ENCODE results near the gene SERPINF2.

The SERPINF2 gene

GRCh38 chr17:1800240-1800639, 57.6 kb downstream of the SERPINF2 start:
- Histone ChIP-seq H3K27ac (ENCODE audit: low read depth, low read length) (no peak overlapping the region), H3K4me3 (ENCODE audit: low read length) (no peak overlapping the region), H3K27me3 (ENCODE audit: control insufficient read depth, insufficient read depth, low read length) (no peaks in the 10 kb centered on the region), H3K9ac (ENCODE audit: low read length) (no peak overlapping the region), H3K36me3 (ENCODE audit: control insufficient read depth, insufficient read depth, low read length) (peaks cover 10% of the 10 kb centered on the region), H3K4me1 (ENCODE audit: control insufficient read depth, insufficient read depth, low read length) (peaks cover 5% of the 10 kb centered on the region)

- H3K36me3 ChIP-seq (ENCODE audit: control insufficient read depth, insufficient read depth, low read length): peaks cover 10% of the 10 kb centered on the region
Measured at GRCh38 chr17:1800712-1801111, 58.0 kb downstream of the SERPINF2 start.

GRCh38 chr17:1802429-1802828, 59.8 kb downstream of the SERPINF2 start:
- H3K4me3 ChIP-seq (ENCODE audit: low read length): no peak overlapping the region
- H3K9ac ChIP-seq (ENCODE audit: low read length): no peak overlapping the region
- H3K36me3 ChIP-seq (ENCODE audit: control insufficient read depth, insufficient read depth, low read length): peaks cover 10% of the 10 kb centered on the region
- no peaks in the 10 kb centered on the region for H3K27me3 ChIP-seq (ENCODE audit: control insufficient read depth, insufficient read depth, low read length)
- peaks cover under 1% of the 10 kb centered on the region for H3K4me1 ChIP-seq (ENCODE audit: control insufficient read depth, insufficient read depth, low read length)
- no peak overlapping the region for H3K27ac ChIP-seq (ENCODE audit: low read depth, low read length)

More at GRCh38 chr17:1800712-1801111, 58.0 kb downstream of the SERPINF2 start:
- Histone ChIP-seq H3K27me3 (ENCODE audit: control insufficient read depth, insufficient read depth, low read length) (no peaks in the 10 kb centered on the region), H3K4me3 (ENCODE audit: low read length) (no peak overlapping the region), H3K4me1 (ENCODE audit: control insufficient read depth, insufficient read depth, low read length) (peaks cover 5% of the 10 kb centered on the region), H3K9ac (ENCODE audit: low read length) (no peak overlapping the region), H3K27ac (ENCODE audit: low read depth, low read length) (no peak overlapping the region)

GRCh38 chr17:1803280-1803679, 60.6 kb downstream of the SERPINF2 start:
- no peak overlapping the region for H3K9ac ChIP-seq (ENCODE audit: low read length)
- no peak overlapping the region for H3K27ac ChIP-seq (ENCODE audit: low read depth, low read length)
- H3K4me1 ChIP-seq (ENCODE audit: control insufficient read depth, insufficient read depth, low read length): no peaks in the 10 kb centered on the region
- no peak overlapping the region for H3K4me3 ChIP-seq (ENCODE audit: low read length)
- H3K27me3 ChIP-seq (ENCODE audit: control insufficient read depth, insufficient read depth, low read length): no peaks in the 10 kb centered on the region
- peaks cover 10% of the 10 kb centered on the region for H3K36me3 ChIP-seq (ENCODE audit: control insufficient read depth, insufficient read depth, low read length)
